GM21717 (cell line): ENCODE results near the gene SMG6.
"Not testable (repeated sequence)": the region's sequence is repeated elsewhere in the genome, so short reads cannot be mapped to it uniquely, and the experiment has no call there.

Source experiments
- ATAC-seq: cut with Tn5 transposase; IDR thresholded peaks from one replicate; pipeline ENCODE4 v1.9.1; 2021; ENCODE audit warnings: mild to moderate bottlenecking, moderate library complexity; ENCODE audit not compliant: unreplicated experiment

Gene SMG6

DNA sequence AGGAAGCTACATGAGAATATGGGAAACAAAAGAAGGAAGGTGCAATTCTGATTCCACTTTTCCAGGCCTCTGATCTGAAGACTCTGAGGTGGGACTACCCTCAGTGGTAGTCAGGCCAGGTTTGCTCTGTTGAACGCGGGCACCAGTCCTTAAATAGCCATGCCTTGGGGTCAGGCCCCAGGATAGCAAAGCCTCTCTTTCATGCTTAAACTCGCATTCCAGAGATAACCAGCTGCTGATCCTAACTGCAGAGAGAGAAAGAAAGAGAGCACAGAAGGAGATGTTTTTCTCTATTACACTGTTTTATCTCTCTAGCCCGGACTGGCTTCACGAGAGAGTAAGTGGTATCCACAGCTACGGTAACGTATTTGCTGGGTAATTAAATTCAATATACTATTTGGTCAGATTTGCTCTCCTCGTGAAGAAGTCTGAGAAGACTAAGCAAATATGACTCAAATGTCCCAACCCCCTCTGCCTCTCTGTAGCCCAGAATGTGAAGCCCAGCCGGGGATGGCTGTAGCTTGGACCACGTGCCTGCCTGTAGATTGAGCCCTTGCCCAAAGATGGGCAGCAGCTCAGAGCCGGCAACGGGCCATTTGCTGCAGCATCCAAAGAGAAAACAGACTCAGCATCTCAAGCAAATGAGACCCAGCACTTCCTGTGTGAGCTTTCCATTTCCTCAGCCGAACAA lies 122.2 kb downstream of the SMG6 start:
- no peak for ATAC-seq

DNA sequence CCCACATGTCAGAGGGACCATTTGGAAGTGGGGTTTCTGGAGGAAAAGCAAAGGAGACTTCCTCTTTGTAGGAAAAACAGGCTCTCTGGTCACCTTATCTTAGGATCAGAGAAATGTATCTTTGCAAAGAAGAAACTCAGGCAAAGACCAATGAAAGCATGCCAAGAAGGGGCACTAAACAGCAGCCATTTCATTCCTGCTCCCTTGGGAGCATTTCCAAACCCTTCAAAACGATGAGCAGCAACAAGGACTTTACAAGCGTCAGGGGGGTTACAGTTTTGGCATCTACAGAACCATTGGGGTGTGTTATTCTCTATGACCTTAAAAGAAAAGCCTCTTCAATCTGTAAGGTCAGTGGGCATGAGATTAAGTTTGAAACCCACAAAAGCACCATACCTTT lies 122.8 kb downstream of the SMG6 start:
- no peak for ATAC-seq

GRCh38 chr17:2179615-2180295 lies 123.8 kb downstream of the SMG6 start:
- no peak for ATAC-seq

DNA sequence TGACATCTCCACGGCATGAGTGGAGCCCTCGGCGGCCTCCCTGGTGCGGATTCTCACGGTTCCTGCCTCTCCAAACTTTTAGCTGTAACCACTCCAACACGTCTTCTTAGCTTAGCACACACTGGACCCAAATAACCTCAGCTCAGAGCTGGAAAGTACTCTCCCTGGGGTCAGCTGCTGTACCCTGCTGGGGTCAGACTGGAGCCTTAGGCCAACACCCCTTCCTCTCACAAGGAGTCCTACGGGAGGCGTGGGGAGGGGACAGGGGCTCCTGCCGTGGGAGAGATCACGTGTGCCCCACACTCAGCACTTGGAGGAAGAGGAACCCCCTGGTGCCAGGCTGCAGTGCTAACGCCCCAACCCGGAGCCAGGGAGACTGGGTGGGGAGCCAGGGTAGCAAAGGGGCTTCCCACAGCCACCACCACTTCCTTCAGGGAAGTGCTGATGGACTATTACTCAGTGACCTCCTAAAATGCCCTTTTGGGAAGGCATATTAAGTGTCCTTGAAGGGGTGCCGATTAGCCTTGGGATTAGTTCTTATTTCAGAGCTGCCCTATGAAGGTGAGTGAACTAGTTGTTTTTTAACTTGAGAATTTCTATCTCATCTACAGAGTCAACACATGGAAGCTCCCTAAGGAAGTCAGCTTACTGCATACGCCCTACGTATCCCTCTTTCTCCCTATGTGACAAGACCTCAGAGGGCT lies 124.6 kb downstream of the SMG6 start:
- ATAC-seq = no peak

GRCh38 chr17:2177235-2177811 lies 126.3 kb downstream of the SMG6 start:
- ATAC-seq = no peak

GRCh38 chr17:2176499-2177169 lies 127.0 kb downstream of the SMG6 start:
- ATAC-seq = no peak

DNA sequence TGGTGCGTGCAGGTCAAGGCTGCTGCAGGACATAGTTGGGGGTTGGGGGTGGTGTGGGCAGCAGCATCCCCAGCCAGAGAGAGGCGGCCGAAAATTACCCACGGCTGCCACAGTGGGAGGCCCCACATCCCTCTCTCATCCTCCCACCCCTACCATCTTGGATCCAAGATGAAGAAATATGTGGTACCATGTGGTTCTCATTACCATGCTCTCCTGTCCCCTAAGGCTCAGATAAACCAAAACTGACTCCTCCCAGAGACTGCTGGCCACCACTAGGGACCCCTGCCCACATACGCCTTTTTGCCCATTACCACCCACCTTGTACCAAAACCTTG lies 128.3 kb downstream of the SMG6 start:
- ATAC-seq = no peak

- no peak for ATAC-seq
These were observed 128.9 kb downstream of the SMG6 start for GRCh38 chr17:2174468-2175293.

DNA sequence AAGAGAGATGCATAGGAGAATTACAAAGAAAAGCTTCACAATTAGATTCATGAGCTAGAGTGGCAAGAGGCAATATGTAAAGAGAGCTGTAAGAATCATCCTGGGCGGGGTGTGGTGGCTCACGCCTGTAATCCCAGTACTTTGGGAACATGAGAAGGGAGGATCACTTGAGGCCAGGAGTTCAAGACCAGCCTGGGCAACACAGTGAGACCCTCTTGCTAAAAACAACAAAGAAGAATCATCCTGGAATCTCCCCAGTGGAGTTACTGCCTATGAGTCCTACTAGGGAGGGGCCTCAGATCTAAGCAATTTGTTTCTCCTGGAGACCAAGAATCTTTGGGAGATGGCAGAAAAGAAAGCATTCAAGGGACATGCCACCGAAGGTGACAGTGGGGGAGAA lies 129.6 kb downstream of the SMG6 start:
- ATAC-seq = no peak

GRCh38 chr17:2172999-2173398 lies 130.6 kb downstream of the SMG6 start:
- no peak for ATAC-seq

- ATAC-seq = no peak
These were observed 131.3 kb downstream of the SMG6 start for GRCh38 chr17:2172077-2172851.

DNA sequence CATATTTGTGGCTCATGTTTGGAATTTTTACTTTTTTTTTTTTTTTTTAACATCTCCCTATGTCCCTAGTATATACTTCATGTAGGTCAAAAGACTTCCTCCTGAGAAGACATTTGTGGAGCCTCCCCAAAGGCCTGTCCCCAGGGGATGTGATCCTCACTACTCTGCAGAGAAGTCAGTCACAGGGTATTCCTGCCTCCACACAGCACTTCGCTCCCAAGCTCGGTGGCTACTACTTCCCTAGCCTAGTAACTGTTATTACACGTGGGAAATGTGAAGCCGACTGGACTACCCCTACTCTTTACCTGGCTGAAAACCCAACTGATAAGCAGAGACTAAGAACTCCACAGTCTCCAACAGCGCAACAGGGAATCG lies 131.9 kb downstream of the SMG6 start:
- no peak for ATAC-seq

DNA sequence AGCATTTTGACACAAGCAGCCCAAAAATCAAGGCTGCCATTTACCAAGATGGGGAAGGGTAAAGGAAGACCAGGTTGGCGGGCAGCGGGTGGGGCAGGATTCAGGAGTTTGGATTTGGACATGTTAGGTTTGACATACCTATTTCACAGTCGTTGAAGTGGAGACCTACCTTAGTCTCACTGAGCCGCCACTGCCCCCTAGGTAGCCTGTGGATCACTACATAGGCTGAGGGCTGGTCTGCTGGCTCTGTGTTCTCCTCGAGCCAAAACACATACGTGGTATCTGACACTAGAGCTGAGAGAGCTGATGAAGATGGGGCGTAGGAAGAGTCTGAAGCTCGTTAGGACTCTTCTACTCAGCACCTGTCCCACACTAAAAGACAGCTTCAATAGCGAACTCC lies 133.6 kb downstream of the SMG6 start:
- no peak for ATAC-seq

DNA sequence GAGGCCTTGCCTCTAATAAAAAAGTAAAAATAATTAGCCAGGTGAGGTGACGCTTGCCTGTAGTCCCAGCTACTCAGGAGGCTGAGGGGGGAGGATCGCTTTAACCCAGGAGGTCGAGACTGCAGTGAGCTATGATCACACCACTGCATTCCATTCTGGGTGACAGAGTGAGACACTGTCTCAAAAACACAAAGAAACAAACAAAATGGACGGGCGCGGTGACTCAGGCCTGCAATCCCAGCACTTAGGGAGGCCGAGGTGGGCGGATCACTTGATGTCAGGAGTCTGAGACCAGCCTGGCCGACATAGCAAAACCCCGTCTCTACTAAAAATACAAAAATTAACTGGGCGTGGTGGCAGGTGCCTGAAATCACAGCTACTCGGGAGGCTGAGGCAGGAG lies 137.9 kb downstream of the SMG6 start:
- not testable (repeated sequence) for ATAC-seq

DNA sequence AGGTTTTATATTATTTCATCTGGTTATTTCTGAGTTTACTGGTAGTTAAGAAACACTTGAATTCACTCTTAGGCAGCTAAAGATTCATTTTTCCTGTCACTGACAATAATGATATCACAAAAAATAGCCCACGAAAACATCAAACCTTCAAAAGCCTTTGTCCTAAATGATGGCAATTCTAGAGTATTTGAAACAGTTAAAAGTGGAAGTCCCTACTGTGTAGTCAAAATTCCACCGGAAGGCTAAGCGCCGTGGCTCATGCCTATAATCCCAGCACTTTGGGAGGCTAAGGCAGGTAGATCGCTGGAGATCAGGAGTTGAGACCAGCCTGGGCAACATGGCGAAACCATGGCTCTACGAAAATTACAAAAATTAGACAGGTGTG lies 145.2 kb downstream of the SMG6 start:
- ATAC-seq = no peak

- ATAC-seq = no peak
These were observed 145.8 kb downstream of the SMG6 start for GRCh38 chr17:2157675-2158395.

GRCh38 chr17:2157081-2157480 lies 146.5 kb downstream of the SMG6 start:
- ATAC-seq = no peak

DNA sequence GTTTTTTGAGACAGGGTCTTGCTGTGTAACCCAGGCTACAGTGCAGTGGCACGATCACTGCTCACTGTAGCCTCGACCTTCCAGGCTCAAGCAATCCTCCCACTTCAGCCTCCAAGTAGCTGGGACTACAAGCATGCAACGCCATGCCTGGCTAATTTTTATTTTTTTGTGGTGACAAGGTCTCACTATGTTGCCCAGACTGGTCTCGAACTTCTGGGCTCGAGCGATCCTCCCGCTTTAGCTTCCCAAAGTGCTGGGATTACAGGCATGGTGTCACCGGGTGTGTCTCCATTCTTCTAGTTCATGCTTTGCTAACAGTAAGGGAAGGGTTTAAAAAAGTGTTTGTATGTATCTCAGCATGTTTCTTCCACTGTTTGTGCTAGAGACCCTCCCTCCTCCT lies 146.9 kb downstream of the SMG6 start:
- ATAC-seq = no peak

GRCh38 chr17:2155573-2155972 lies 148.0 kb downstream of the SMG6 start:
- no peak for ATAC-seq
